Pancreas (tissue), 10 donors: ENCODE measurements around the gene FAM227B. TPM values are rescaled to one million over a fixed set of nuclear protein-coding genes. Genes with fewer than 3 reads are reported as not detected.

Experiments used
- ATAC-seq, 4 donors: fragments of 200-7000 bp; cut with Tn5 transposase; one replicate each; pipeline versions ENCODE4 v1.8.0 to v1.9.1; 2020; ENCODE audit warnings: mild to moderate bottlenecking in 4 of 4, moderate library complexity in 4 of 4
- DNase-seq, 6 donors: peaks; one replicate each; pipeline ENCODE4 v3.0.0-alpha.2; 2020
- FAIRE-seq: peaks from 2 replicates; lab custom pipeline; 2012; peaks lifted over from hg19 to GRCh38; lab: Jason Lieb, UNC
- H3K27ac ChIP-seq, 4 donors: fragments of 200-600 bp; sonication (generic); 1 replicate in 3 of 4; 2 replicates in 1 of 4; pipeline versions ENCODE4 v1.5.0 to v1.8.0; 2020
- H3K27me3 ChIP-seq, 4 donors: fragments of 200-600 bp; one replicate each; pipeline ENCODE4 v1.8.0; 2021
- H3K36me3 ChIP-seq, 3 donors: fragments of 200-600 bp; sonication (generic) in 1 of 3; one replicate each; pipeline versions ENCODE4 v1.5.0 to v1.8.0; 2020 to 2021
- H3K4me1 ChIP-seq, 3 donors: fragments of 200-600 bp; one replicate each; pipeline ENCODE4 v1.8.0; 2021
- H3K4me3 ChIP-seq, 4 donors: fragments of 200-600 bp; sonication (generic) in 2 of 4; one replicate each; pipeline versions ENCODE4 v1.5.0 to v1.8.0; 2020 to 2021
- H3K9me3 ChIP-seq, 4 donors: fragments of 200-600 bp; one replicate each; pipeline ENCODE4 v1.8.0; 2021
- WGBS, 2 donors: extraction: QIAGEN DNeasy Blood & Tissue Kit; methylation state at CpG; one replicate each; pipeline ENCODE4 v1.1.7; 2013; 5-methylcytosine and 5-hydroxymethylcytosine counted together
- intact Hi-C, 3 donors: fragments of 100-400 bp; cut with DNase I; formaldehyde crosslinking; loops; one replicate each; pipeline versions ENCODE4 v1.11.1 to v1.14.2; 2022
- polyA plus RNA-seq, 2 donors: library from polyadenylated mRNA; stranded (reverse); fragments of 200-250 nt; gene quantifications; one replicate each; pipeline ENCODE4 v1.2.3, GENCODE V29; 2013
- total RNA-seq, 6 donors: library from RNA; stranded (reverse); fragmentation: NEBNext Ultra II Directional in 4 of 6; extraction: Animal tissue kit (Norgen Biotek cat#: 25700) in 4 of 6; gene quantifications; one replicate each; pipeline versions ENCODE4 v1.2.1 to v1.2.4, GENCODE V29; 2021 to 2023
- TF ChIP-seq, protein P1 (sequence below), 4 donors: fragments of 200-600 bp; sonication (generic) in 3 of 4; IDR thresholded peaks; one replicate each; pipeline versions ENCODE4 v1.5.0 to v1.8.0; 2021; ENCODE audit warnings: antibody characterized with exemption in 4 of 4
- donor health status: healthy with polysubstance abuse.
- donor health status: DM: no; HTN: no; CAD: no; lungs with moderate emphysema.
- donor health status: DM: no; HTN: no; CAD: no.
- donor health status: control.
- donor health status: control.
- donor health status: Bipolar disorder and iron deficiency.
- donor health status: DM: yes; HTN: yes; CAD: no.
- donor health status: DM: no; HTN: no; CAD: no.
- donor health status: DM: no; HTN: no; CAD: no.
- donor health status: DM: yes; HTN: yes; CAD: no.

The FAM227B gene
- total and polyA plus RNA-seq, 8 donors = 3.1 to 6.5 (median 4.1) TPM

DNA sequence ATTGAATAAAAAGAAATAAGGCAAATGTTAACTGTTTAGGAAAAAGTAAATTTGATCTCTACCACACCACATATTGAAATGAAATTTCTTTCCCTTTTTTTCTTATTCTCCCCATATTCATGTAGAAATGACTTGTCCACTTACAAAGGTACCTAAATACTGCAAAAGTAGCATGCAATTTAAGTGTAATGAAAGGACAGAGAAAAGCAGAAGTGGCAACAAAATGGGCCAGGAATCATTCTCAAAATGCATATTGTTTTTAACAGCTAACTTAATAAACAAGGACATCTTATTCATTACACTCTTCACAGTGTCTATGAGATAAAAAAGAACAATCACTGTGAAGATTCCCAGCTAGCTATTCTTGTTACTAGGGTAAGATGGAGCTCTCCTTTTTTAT, 238.2 kb downstream of the FAM227B start:
- FAIRE-seq = no peak

GRCh38 chr15:49380912-49381311, 239.7 kb downstream of the FAM227B start:
- TF ChIP-seq, protein P1, sequence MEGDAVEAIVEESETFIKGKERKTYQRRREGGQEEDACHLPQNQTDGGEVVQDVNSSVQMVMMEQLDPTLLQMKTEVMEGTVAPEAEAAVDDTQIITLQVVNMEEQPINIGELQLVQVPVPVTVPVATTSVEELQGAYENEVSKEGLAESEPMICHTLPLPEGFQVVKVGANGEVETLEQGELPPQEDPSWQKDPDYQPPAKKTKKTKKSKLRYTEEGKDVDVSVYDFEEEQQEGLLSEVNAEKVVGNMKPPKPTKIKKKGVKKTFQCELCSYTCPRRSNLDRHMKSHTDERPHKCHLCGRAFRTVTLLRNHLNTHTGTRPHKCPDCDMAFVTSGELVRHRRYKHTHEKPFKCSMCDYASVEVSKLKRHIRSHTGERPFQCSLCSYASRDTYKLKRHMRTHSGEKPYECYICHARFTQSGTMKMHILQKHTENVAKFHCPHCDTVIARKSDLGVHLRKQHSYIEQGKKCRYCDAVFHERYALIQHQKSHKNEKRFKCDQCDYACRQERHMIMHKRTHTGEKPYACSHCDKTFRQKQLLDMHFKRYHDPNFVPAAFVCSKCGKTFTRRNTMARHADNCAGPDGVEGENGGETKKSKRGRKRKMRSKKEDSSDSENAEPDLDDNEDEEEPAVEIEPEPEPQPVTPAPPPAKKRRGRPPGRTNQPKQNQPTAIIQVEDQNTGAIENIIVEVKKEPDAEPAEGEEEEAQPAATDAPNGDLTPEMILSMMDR (IDR thresholded peaks at IDR 0.05) = no peak
- ATAC-seq (no peak), FAIRE-seq (no peak), DNase-seq (no peak)
- Histone ChIP-seq H3K4me3 (no peak overlapping the region), H3K27ac (no peak overlapping the region), H3K36me3 (no peaks in the 10 kb centered on the region), H3K9me3 (no peaks in the 10 kb centered on the region), H3K4me1 (no peaks in the 10 kb centered on the region), H3K27me3 (no peaks in the 10 kb centered on the region)
- intact Hi-C loops = no loop called here
- 70 to 80% methylated on average over 5 of the region's 5 CpGs for WGBS, 2 donors

More for the DNA sequence above, 238.2 kb downstream of the FAM227B start:
- no peaks in the 10 kb centered on the region for H3K9me3 ChIP-seq
- TF ChIP-seq, protein P1 (IDR thresholded peaks at IDR 0.05) = no peak
- no peaks in the 10 kb centered on the region for H3K27me3 ChIP-seq
- ATAC-seq = no peak
- no peaks in the 10 kb centered on the region for H3K4me1 ChIP-seq
- no peaks in the 10 kb centered on the region for H3K36me3 ChIP-seq
- intact Hi-C loops = no loop called here
- DNase-seq = no peak
- H3K4me3 ChIP-seq = no peak overlapping the region
- H3K27ac ChIP-seq = no peak overlapping the region

GRCh38 chr15:49379996-49380395, 240.6 kb downstream of the FAM227B start:
- WGBS, 2 donors = 85 to 91% methylated on average over 4 of the region's 4 CpGs
- Histone ChIP-seq H3K9me3 (no peaks in the 10 kb centered on the region), H3K36me3 (no peaks in the 10 kb centered on the region), H3K27ac (no peak overlapping the region), H3K4me3 (no peak overlapping the region), H3K27me3 (no peaks in the 10 kb centered on the region), H3K4me1 (no peaks in the 10 kb centered on the region)
- TF ChIP-seq, protein P1 (IDR thresholded peaks at IDR 0.05) = no peak
- DNase-seq (peak in 1 of 6 donors; percentile 1), FAIRE-seq (no peak), ATAC-seq (no peak)
- intact Hi-C loops = no loop called here

- FAIRE-seq (no peak), ATAC-seq (no peak), DNase-seq (no peak)
- Histone ChIP-seq H3K9me3 (no peaks in the 10 kb centered on the region), H3K4me3 (no peak overlapping the region), H3K36me3 (no peaks in the 10 kb centered on the region), H3K27me3 (no peaks in the 10 kb centered on the region), H3K27ac (no peak overlapping the region), H3K4me1 (no peaks in the 10 kb centered on the region)
- intact Hi-C loops = no loop called here
- TF ChIP-seq, protein P1 (IDR thresholded peaks at IDR 0.05) = no peak
- 30 to 45% methylated on average over 1 of the region's 1 CpG for WGBS, 2 donors
Measured at GRCh38 chr15:49372366-49372765, 248.3 kb downstream of the FAM227B start.

DNA sequence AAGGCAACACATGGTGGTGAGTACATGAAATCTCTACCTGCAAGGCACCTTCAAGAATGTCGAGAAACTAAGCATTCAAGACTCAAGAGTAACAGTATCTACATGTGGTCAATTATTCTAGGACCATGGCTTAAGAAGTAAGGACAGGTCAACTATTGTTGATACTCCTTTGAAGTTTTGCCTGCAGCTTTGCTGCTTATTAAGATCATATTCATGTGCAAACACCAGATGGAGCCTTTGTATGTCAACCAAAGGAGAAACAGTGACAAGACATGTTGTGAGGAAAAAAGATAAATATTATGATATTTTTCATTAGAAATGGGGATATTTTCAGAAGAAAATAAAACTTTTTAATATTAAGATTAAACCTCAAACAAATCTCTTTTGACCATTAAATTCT, 249.8 kb downstream of the FAM227B start:
- no peak overlapping the region for H3K27ac ChIP-seq
- H3K4me1 ChIP-seq = no peaks in the 10 kb centered on the region
- H3K9me3 ChIP-seq = no peaks in the 10 kb centered on the region
- H3K27me3 ChIP-seq = no peaks in the 10 kb centered on the region
- H3K36me3 ChIP-seq = no peaks in the 10 kb centered on the region
- no peak for FAIRE-seq
- no peak overlapping the region for H3K4me3 ChIP-seq
- intact Hi-C loops = no loop called here
- DNase-seq = no peak
- TF ChIP-seq, protein P1 (IDR thresholded peaks at IDR 0.05) = no peak
- 96 to 100% methylated on average over 1 of the region's 1 CpG for WGBS, 2 donors
- ATAC-seq = no peak
